MM.1S (cell line): ENCODE results near the gene BPIFB3.
"Not testable (repeated sequence)": the region's sequence is repeated elsewhere in the genome, so short reads cannot be mapped to it uniquely, and the experiment has no call there.

Experiments
- DNase-seq: peaks from one replicate; pipeline ENCODE4 v3.0.0-alpha.2; 2015
- H2AFZ ChIP-seq: fragments of 300-600 bp; sonication (generic); 2 replicates; pipeline ENCODE4 v1.6.0; 2016; ENCODE audit warnings: antibody characterized with exemption, low read length
- H3F3A ChIP-seq: fragments of 300-600 bp; sonication (generic); 2 replicates; pipeline ENCODE4 v1.6.1; 2016; ENCODE audit warnings: mild to moderate bottlenecking, antibody characterized with exemption, low read length, moderate library complexity, mixed read lengths; ENCODE audit not compliant: insufficient read depth
- H3K27ac ChIP-seq: fragments of 300-600 bp; sonication (generic); 2 replicates; pipeline ENCODE4 v1.5.1; 2016; ENCODE audit warnings: mild to moderate bottlenecking, low read length
- H3K27me3 ChIP-seq: fragments of 300-600 bp; sonication (generic); replicated peaks from 2 replicates; pipeline ENCODE4 v1.6.0; 2016; ENCODE audit warnings: low read length; ENCODE audit not compliant: insufficient read depth
- H3K36me3 ChIP-seq: fragments of 300-600 bp; sonication (generic); replicated peaks from 2 replicates; pipeline ENCODE4 v1.6.1; 2016; ENCODE audit warnings: mild to moderate bottlenecking, low read length, mixed read lengths; ENCODE audit not compliant: insufficient read depth
- H3K4me1 ChIP-seq: fragments of 300-600 bp; sonication (generic); 2 replicates; pipeline ENCODE4 v1.6.1; 2016; ENCODE audit warnings: low read length, mixed read lengths
- H3K4me2 ChIP-seq: fragments of 300-600 bp; sonication (generic); 2 replicates; pipeline ENCODE4 v1.6.0; 2016; ENCODE audit warnings: low read depth, low read length
- H3K4me3 ChIP-seq: fragments of 300-600 bp; sonication (generic); 2 replicates; pipeline ENCODE4 v1.5.1; 2016; ENCODE audit warnings: low read length, mixed read lengths
- H3K79me2 ChIP-seq: fragments of 300-600 bp; sonication (generic); 2 replicates; pipeline ENCODE4 v1.6.1; 2016; ENCODE audit warnings: mixed run types, low read length, mixed read lengths
- H3K9ac ChIP-seq: fragments of 300-600 bp; sonication (generic); 2 replicates; pipeline ENCODE4 v1.6.1; 2016; ENCODE audit warnings: low read length, mixed read lengths
- H3K9me2 ChIP-seq: fragments of 300-600 bp; sonication (generic); replicated peaks from 2 replicates; pipeline ENCODE4 v1.6.1; 2016; ENCODE audit warnings: mild to moderate bottlenecking, low read length, mixed read lengths; ENCODE audit not compliant: insufficient read depth
- H3K9me3 ChIP-seq: fragments of 300-600 bp; sonication (generic); replicated peaks from 2 replicates; pipeline ENCODE4 v1.6.1; 2016; ENCODE audit warnings: mild to moderate bottlenecking, low read length, mixed read lengths; ENCODE audit not compliant: insufficient read depth
- H4K20me1 ChIP-seq: fragments of 300-600 bp; sonication (generic); 2 replicates; pipeline ENCODE4 v1.6.1; 2016; ENCODE audit warnings: mild to moderate bottlenecking, low read length, moderate library complexity, mixed read lengths; ENCODE audit not compliant: insufficient read depth
- CTCF ChIP-seq: fragments of 300-600 bp; sonication (generic); IDR thresholded peaks from 2 replicates; pipeline ENCODE4 v1.5.1; 2016; ENCODE audit warnings: antibody characterized with exemption, low read length, mixed read lengths
- EZH2 ChIP-seq: fragments of 300-600 bp; sonication (generic); optimal IDR thresholded peaks from 2 replicates; pipeline ENCODE3; 2017; ENCODE audit warnings: low read depth, mild to moderate bottlenecking, antibody characterized with exemption, low read length, mixed read lengths
- EZH2phosphoT487 ChIP-seq: fragments of 300-600 bp; sonication (generic); IDR thresholded peaks from 2 replicates; pipeline ENCODE4 v1.6.1; 2018; ENCODE audit warnings: antibody characterized with exemption, low read length

The BPIFB3 gene

GRCh38 chr20:33042983-33043730 is 10.5 kb upstream of the BPIFB3 start:
- Histone ChIP-seq H3K9ac (no peak overlapping the region), H4K20me1 (no peaks in the 10 kb centered on the region), H3K4me2 (no peak overlapping the region), H3K79me2 (no peaks in the 10 kb centered on the region), H3F3A (no peaks in the 10 kb centered on the region), H3K27ac (no peak overlapping the region), H3K9me2 (no peaks in the 10 kb centered on the region), H2AFZ (no peak overlapping the region), H3K36me3 (no peaks in the 10 kb centered on the region), H3K4me1 (no peaks in the 10 kb centered on the region), H3K9me3 (no peaks in the 10 kb centered on the region), H3K27me3 (peaks cover 33% of the 10 kb centered on the region), H3K4me3 (no peak overlapping the region)
- TF ChIP-seq EZH2phosphoT487 (no peak), EZH2 (no peak), CTCF (no peak)
- no peak for DNase-seq

GRCh38 chr20:33043731-33044181 is 9.9 kb upstream of the BPIFB3 start:
- no peaks in the 10 kb centered on the region for H3K79me2 ChIP-seq
- no peaks in the 10 kb centered on the region for H3K4me1 ChIP-seq

GRCh38 chr20:33045129-33045721 is 8.5 kb upstream of the BPIFB3 start:
- not testable (repeated sequence) for H3K79me2 ChIP-seq, H3F3A ChIP-seq, H3K4me3 ChIP-seq, H3K27ac ChIP-seq, H3K9me3 ChIP-seq, H3K4me2 ChIP-seq, DNase-seq, H3K9me2 ChIP-seq, H3K9ac ChIP-seq, H3K36me3 ChIP-seq, H2AFZ ChIP-seq, H3K4me1 ChIP-seq, H4K20me1 ChIP-seq
- peaks cover 22% of the 10 kb centered on the region; the same call in 1 of the 2 replicates for H3K27me3 ChIP-seq

More at GRCh38 chr20:33043731-33044181, 9.9 kb upstream of the BPIFB3 start:
- Histone ChIP-seq H3F3A (no peaks in the 10 kb centered on the region), H3K9me2 (no peaks in the 10 kb centered on the region), H3K36me3 (no peaks in the 10 kb centered on the region), H3K4me2 (no peak overlapping the region), H2AFZ (no peak overlapping the region), H3K4me3 (no peak overlapping the region), H3K9ac (no peak overlapping the region), H4K20me1 (no peaks in the 10 kb centered on the region), H3K27ac (no peak overlapping the region), H3K9me3 (no peaks in the 10 kb centered on the region), H3K27me3 (peaks cover 28% of the 10 kb centered on the region)
- no peak for TF ChIP-seq EZH2phosphoT487
- no peak for TF ChIP-seq EZH2
- no peak for TF ChIP-seq CTCF
- DNase-seq, result no peak

- no peak overlapping the region for H3K9ac ChIP-seq
- no peaks in the 10 kb centered on the region for H3K36me3 ChIP-seq
- DNase-seq, result no peak
- H3K4me2 ChIP-seq, result no peak overlapping the region
- H3K27me3 ChIP-seq, result 0 out of 2 replicates have a peak, but pooled peaks cover 19% of the 10 kb centered on the region
- no peaks in the 10 kb centered on the region for H3K9me3 ChIP-seq
- no peaks in the 10 kb centered on the region for H3K79me2 ChIP-seq
- no peaks in the 10 kb centered on the region for H4K20me1 ChIP-seq
- no peak overlapping the region for H3K4me3 ChIP-seq
- no peak for TF ChIP-seq EZH2
- no peak for TF ChIP-seq CTCF
- no peak for TF ChIP-seq EZH2phosphoT487
- no peak overlapping the region for H3K27ac ChIP-seq
- H3F3A ChIP-seq, result no peaks in the 10 kb centered on the region
- H2AFZ ChIP-seq, result no peak overlapping the region
- H3K9me2 ChIP-seq, result no peaks in the 10 kb centered on the region
- no peaks in the 10 kb centered on the region for H3K4me1 ChIP-seq
Measured at GRCh38 chr20:33046412-33046811, 7.3 kb upstream of the BPIFB3 start.
